NB4 (cell line): ENCODE data around the gene IKBIP.

ENCODE experiments used
- MYC ChIP-seq: IDR thresholded peaks from 2 replicates; pipeline ENCODE4 v1.6.1; 2011; ENCODE audit warnings: low read depth, low read length
- POLR2A ChIP-seq: IDR thresholded peaks from 2 replicates; pipeline ENCODE4 v1.6.1; 2011; ENCODE audit warnings: mild to moderate bottlenecking; ENCODE audit not compliant: insufficient read length; ENCODE audit errors: extremely low read depth
- TF ChIP-seq, protein P1 (sequence below): IDR thresholded peaks from one replicate; pipeline ENCODE4 v1.5.1; 2012; ENCODE audit warnings: low read depth, low read length

DNA sequence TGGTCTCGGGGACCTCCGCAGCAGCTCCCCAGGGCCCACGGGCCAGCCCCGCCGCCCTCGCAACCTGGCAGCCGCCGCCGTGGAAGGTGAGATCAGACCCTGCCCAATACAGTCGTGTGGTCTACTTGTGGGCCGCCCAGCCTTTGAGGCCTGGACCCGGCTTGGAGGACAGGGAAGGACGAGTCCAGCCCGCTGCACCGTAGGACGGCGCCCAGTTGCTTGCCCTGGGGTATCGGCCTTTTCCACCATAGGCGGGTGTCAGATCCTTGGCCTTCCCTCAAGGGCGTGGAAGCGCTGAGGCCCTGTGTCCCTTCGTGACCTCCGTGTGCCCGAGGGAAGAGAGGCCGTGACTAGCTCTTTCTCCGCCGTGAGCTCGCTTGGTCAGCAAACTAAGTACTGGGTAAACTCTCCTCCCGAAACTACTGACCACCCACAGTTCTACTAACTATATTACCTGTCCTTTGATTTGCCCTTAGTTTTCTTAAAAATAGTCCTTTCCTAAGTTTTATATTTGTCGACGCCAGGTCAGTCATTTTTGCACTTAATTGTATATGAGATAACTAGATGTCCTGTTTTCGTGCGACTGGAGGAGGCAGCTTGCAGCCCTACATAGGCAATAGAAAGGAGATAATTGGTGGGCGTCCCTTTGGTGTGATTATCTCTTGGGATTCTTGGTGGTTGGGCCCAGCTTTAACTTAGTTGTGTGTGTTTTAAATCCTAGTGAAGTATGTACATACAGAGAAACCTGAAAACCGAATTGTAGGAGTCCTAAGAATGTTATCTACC is 50.3 kb downstream of the IKBIP start:
- TF ChIP-seq, protein P1, sequence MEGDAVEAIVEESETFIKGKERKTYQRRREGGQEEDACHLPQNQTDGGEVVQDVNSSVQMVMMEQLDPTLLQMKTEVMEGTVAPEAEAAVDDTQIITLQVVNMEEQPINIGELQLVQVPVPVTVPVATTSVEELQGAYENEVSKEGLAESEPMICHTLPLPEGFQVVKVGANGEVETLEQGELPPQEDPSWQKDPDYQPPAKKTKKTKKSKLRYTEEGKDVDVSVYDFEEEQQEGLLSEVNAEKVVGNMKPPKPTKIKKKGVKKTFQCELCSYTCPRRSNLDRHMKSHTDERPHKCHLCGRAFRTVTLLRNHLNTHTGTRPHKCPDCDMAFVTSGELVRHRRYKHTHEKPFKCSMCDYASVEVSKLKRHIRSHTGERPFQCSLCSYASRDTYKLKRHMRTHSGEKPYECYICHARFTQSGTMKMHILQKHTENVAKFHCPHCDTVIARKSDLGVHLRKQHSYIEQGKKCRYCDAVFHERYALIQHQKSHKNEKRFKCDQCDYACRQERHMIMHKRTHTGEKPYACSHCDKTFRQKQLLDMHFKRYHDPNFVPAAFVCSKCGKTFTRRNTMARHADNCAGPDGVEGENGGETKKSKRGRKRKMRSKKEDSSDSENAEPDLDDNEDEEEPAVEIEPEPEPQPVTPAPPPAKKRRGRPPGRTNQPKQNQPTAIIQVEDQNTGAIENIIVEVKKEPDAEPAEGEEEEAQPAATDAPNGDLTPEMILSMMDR = no peak
- TF ChIP-seq POLR2A = no peak
- TF ChIP-seq MYC = no peak
